HFFc6 (cell line): ENCODE data around the gene CDK5. TPM values are rescaled to one million over a fixed set of nuclear protein-coding genes. Genes with fewer than 3 reads are reported as not detected.

Experiments
- DNase-seq: peaks from one replicate; pipeline ENCODE4 v3.0.0-alpha.2; 2018
- H3K27ac Mint-ChIP-seq: 2 replicates; pipeline ENCODE4 v1.8.0; 2020; ENCODE audit warnings: mild to moderate bottlenecking, mixed read lengths
- H3K27me3 Mint-ChIP-seq: 2 replicates; pipeline ENCODE4 v1.8.0; 2021; ENCODE audit warnings: mild to moderate bottlenecking, moderate library complexity, mixed read lengths; ENCODE audit not compliant: insufficient read depth
- H3K36me3 Mint-ChIP-seq: 2 replicates; pipeline ENCODE4 v1.8.0; 2021; ENCODE audit warnings: low read depth, mixed read lengths
- H3K4me1 Mint-ChIP-seq: 2 replicates; pipeline ENCODE4 v1.8.0; 2020; ENCODE audit warnings: low read depth, mixed read lengths
- H3K4me3 Mint-ChIP-seq: 2 replicates; pipeline ENCODE4 v1.8.0; 2020; ENCODE audit warnings: mild to moderate bottlenecking, moderate library complexity, mixed read lengths
- H3K9me3 Mint-ChIP-seq: 2 replicates; pipeline ENCODE4 v1.8.0; 2020; ENCODE audit warnings: mild to moderate bottlenecking, mixed read lengths
- total RNA-seq, 6 experiments: library from RNA; stranded (reverse); fragmentation: NEBNext Ultra II Directional; extraction: Animal tissue kit (Norgen Biotek cat#: 25700); gene quantifications; 2 replicates in 1 of 6; 3 replicates in 5 of 6; pipeline ENCODE4 v1.2.3, GENCODE V29; 2021
- TF ChIP-seq, protein P1 (sequence below): fragments of 200-600 bp; sonication (generic); IDR thresholded peaks from 2 replicates; pipeline ENCODE4 v1.5.0; 2021; ENCODE audit warnings: antibody characterized with exemption, mild to moderate bottlenecking

The CDK5 gene
- total RNA-seq, 6 experiments from 2014 or later, result 31.3 to 37.3 (median 33.4) TPM

DNA sequence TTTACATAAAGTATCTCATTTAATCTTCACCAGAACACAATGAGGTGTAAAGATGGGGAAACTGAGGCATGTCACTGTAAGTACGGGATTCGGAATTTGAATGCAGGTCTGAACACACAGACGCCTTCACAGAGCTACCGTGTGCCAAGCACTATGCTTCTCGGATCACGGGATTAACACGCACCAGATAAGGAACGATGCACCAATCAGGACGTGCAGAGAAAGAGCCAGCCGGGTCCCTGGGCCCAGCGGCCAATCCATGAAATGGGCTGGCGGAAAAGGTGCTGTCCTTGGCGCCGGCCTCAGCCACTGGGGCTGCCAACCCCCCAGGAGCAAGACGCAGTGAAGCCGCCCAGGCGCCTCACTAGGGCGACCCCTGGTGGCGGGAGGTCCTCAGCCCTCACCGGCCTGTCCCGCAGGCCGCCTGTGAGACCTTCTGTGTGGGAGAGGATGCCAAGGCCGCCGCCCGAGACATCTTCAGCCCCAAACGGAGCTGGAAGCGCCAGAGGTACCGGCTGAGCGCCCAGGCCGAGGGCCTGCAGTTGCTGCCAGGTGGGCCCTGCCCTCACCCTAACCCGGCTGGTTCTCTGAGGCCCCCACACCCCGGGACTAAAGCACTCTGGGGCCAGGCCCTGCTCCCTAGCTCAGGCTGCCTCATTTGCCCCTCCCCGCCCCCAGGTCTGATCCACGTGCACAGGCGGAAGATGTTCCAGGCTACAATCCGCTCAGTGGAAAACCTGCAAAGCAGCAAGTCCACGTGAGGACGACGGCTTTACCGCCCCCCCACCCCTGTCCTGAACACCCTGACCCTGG is 49.0 kb downstream of the CDK5 start:
- no peaks in the 10 kb centered on the region for H3K9me3 Mint-ChIP-seq
- no peaks in the 10 kb centered on the region for H3K36me3 Mint-ChIP-seq
- H3K4me1 Mint-ChIP-seq, result peaks cover 24% of the 10 kb centered on the region
- TF ChIP-seq, protein P1, sequence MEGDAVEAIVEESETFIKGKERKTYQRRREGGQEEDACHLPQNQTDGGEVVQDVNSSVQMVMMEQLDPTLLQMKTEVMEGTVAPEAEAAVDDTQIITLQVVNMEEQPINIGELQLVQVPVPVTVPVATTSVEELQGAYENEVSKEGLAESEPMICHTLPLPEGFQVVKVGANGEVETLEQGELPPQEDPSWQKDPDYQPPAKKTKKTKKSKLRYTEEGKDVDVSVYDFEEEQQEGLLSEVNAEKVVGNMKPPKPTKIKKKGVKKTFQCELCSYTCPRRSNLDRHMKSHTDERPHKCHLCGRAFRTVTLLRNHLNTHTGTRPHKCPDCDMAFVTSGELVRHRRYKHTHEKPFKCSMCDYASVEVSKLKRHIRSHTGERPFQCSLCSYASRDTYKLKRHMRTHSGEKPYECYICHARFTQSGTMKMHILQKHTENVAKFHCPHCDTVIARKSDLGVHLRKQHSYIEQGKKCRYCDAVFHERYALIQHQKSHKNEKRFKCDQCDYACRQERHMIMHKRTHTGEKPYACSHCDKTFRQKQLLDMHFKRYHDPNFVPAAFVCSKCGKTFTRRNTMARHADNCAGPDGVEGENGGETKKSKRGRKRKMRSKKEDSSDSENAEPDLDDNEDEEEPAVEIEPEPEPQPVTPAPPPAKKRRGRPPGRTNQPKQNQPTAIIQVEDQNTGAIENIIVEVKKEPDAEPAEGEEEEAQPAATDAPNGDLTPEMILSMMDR, result peak; percentile 84
- H3K27ac Mint-ChIP-seq, result no peak overlapping the region
- no peak for DNase-seq
- H3K27me3 Mint-ChIP-seq, result peaks cover 12% of the 10 kb centered on the region
- no peak overlapping the region; the same call in 1 of the 2 replicates for H3K4me3 Mint-ChIP-seq

DNA sequence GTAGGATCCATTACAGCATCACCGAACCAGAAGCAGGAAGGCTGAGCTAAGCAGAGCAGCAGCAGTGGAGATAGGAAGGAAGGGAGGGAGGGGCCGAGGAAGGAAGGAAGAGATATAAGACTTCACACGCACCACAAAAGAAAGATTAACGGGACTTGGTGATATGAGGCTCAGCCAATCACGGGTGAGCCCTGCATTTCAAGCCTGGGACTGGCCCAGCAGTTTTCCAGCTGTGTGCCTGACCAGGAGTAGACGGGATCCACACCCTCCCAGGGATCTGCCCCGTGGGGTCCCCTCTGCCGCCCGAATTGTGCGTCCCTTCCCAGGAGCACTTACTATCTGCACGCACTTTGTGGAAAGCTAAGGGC is 49.6 kb downstream of the CDK5 start:
- no peak overlapping the region; the same call in 1 of the 2 replicates for H3K4me3 Mint-ChIP-seq
- no peak for DNase-seq

DNA sequence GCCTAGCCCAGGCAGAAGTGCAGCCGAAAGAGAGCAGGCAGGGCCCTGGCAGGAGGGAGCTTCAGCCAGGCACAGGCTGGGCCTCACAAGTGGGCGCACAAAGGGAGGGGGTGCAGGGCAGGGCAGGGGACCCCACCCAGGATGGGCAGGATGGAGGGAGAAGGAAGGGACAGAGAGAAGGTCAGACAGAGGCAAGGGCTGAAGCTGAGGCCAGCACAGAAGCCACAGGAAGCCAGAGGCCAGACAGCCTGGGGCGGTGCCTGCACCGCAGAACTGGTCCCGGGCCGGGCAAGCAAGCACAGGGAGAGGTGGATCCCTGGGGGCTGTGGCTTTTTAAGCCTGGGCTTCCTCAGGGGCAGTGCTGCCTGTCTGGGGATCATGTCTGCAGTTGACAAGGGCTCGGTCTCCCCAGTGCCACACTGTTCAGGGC is 50.2 kb downstream of the CDK5 start:
- no peak for DNase-seq
- Mint-ChIP-seq H3K9me3 (no peaks in the 10 kb centered on the region), H3K36me3 (no peaks in the 10 kb centered on the region), H3K27ac (no peak overlapping the region), H3K4me3 (no peak overlapping the region), H3K4me1 (peaks cover 18% of the 10 kb centered on the region), H3K27me3 (peaks cover 10% of the 10 kb centered on the region)
- TF ChIP-seq, protein P1, result no peak

More for the DNA sequence above, 49.6 kb downstream of the CDK5 start:
- Mint-ChIP-seq H3K27me3 (peaks cover 12% of the 10 kb centered on the region), H3K4me1 (peaks cover 24% of the 10 kb centered on the region), H3K36me3 (no peaks in the 10 kb centered on the region), H3K27ac (no peak overlapping the region), H3K9me3 (no peaks in the 10 kb centered on the region)
- TF ChIP-seq, protein P1, result no peak

DNA sequence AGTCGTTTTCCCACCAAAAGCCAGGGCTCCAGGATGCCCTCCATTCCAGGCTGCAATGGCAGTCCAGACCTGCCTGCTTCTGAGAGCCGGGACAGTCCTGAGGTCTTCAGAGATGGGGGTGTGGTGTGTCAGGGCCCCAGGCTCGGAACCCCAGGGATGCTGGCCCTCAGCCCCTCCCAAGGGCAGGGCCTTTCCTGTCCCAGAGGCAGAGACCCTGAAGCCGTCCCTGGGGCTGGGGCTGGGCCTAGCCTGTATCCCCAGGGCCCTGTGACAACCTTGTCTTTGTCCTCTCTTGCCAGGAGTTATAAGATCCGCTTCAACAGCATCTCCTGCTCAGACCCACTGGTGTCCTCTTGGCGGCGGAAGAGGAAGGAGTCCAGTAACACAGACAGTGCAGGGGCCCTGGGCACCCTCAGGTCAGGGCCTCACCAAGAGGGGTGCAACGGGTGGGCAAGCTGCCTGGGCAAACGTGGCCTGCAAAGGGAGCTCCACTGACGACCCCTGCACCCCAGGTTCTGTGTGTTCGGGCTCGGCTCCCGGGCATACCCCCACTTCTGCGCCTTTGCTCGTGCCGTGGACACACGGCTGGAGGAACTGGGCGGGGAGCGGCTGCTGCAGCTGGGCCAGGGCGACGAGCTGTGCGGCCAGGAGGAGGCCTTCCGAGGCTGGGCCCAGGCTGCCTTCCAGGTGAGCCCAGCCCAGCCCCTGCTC is 51.0 kb downstream of the CDK5 start:
- DNase-seq, result no peak
- TF ChIP-seq, protein P1, result no peak
- H3K4me3 Mint-ChIP-seq, result no peak overlapping the region

DNA sequence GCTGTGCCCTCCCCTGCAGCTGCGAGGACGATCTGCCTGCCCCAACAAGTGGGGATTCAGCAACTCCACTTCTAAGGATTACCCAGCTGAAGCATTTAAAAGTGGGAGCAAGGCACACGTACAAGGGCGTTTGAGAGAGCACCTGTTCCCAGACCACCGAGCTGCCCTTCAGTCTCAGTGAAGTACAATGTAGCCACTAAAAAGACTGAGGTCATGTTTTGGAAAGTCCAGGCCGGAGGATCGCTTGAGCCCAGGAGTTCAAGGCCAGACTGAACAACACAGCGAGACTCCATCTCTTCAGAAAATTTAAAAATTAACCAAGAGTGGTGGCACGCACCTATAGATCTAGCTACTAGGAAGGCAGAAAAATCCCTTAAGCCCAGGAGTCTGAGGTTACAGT is 52.1 kb downstream of the CDK5 start:
- Mint-ChIP-seq H3K27ac (no peak overlapping the region), H3K9me3 (no peaks in the 10 kb centered on the region), H3K4me1 (peaks cover 4% of the 10 kb centered on the region; the same call in 1 of the 2 replicates), H3K4me3 (no peak overlapping the region), H3K36me3 (no peaks in the 10 kb centered on the region), H3K27me3 (peaks cover 19% of the 10 kb centered on the region)
- no peak for DNase-seq
- TF ChIP-seq, protein P1, result no peak

More for the DNA sequence above, 51.0 kb downstream of the CDK5 start:
- no peaks in the 10 kb centered on the region for H3K9me3 Mint-ChIP-seq
- peaks cover 11% of the 10 kb centered on the region for H3K4me1 Mint-ChIP-seq
- no peaks in the 10 kb centered on the region for H3K36me3 Mint-ChIP-seq
- H3K27me3 Mint-ChIP-seq, result peaks cover 13% of the 10 kb centered on the region
- H3K27ac Mint-ChIP-seq, result no peak overlapping the region

Other genes starting within 250 kb of the CDK5 start
- gene AOC1, start 205.4 kb downstream of the CDK5 start, total RNA-seq, result not detected
- not detected for gene KCNH2, start 79.6 kb downstream of the CDK5 start, total RNA-seq
- gene NOS3, start 66.9 kb downstream of the CDK5 start, total RNA-seq, result 1 to 10 TPM in 4 of 6 experiments, under 1 TPM in 2; 0.55 to 3.0 (median 2.0) TPM
- gene ATG9B, start 33.4 kb downstream of the CDK5 start, total RNA-seq, result under 1 TPM; 0.11 to 0.94 (median 0.18) TPM
- 10 to 100 TPM; 31.9 to 36.3 (median 33.2) TPM for gene ABCB8, start 29.4 kb downstream of the CDK5 start, total RNA-seq
- gene ASIC3, start 9.4 kb downstream of the CDK5 start, total RNA-seq, result under 1 TPM; 0.09 to 0.76 (median 0.31) TPM
- 100 to 1,000 TPM; 153 to 188 (median 164) TPM for gene SLC4A2, start 1.7 kb upstream of the CDK5 start, total RNA-seq
- gene FASTK, start 22.9 kb upstream of the CDK5 start, total RNA-seq, result 10 to 100 TPM; 83.8 to 97.0 (median 92.4) TPM
- 10 to 100 TPM; 44.0 to 57.8 (median 51.9) TPM for gene TMUB1, start 25.6 kb upstream of the CDK5 start, total RNA-seq
- 100 to 1,000 TPM in 1 of 6 experiments, 10 to 100 TPM in 5; 73.3 to 104 (median 82.2) TPM for gene AGAP3, start 28.6 kb upstream of the CDK5 start, total RNA-seq
- not detected for gene GBX1, start 109.8 kb upstream of the CDK5 start, total RNA-seq
- gene ASB10, start 129.4 kb upstream of the CDK5 start, total RNA-seq, result not detected
- not detected for gene H2BK1, start 152.6 kb upstream of the CDK5 start, total RNA-seq
- gene ABCF2, start 169.3 kb upstream of the CDK5 start, total RNA-seq, result 10 to 100 TPM; 63.8 to 79.7 (median 67.8) TPM
- gene CHPF2, start 174.6 kb upstream of the CDK5 start, total RNA-seq, result 100 to 1,000 TPM; 125 to 171 (median 138) TPM
- gene SMARCD3, start 190.8 kb upstream of the CDK5 start, total RNA-seq, result 10 to 100 TPM; 28.0 to 32.9 (median 31.2) TPM